Endothelial cell of umbilical vein (primary cell): ENCODE data around the gene DONSON. TPM values are rescaled to one million over a fixed set of nuclear protein-coding genes. Genes with fewer than 3 reads are reported as not detected.

Experiments
- BruUV-seq: library from RNA; stranded (reverse); fragments of 400-500 nt; replicated peaks from 2 replicates; lab custom pipeline; 2021; lab: Mats Ljungman, UMichigan
- CTCF ChIA-PET: fragments of 300-600, 350-600 bp; sonication (Branson Sonifier 250); formaldehyde crosslinking; loops from one replicate; lab custom pipeline; 2021; ENCODE audit warnings: antibody characterized with exemption, inconsistent platforms; lab: Charles Lee
- POLR2A ChIA-PET: fragments of 300-600, 350-600 bp; sonication (Branson Sonifier 250); formaldehyde crosslinking; loops from one replicate; lab custom pipeline; 2021; ENCODE audit warnings: antibody characterized with exemption, inconsistent platforms; lab: Charles Lee
- DNase-seq: peaks from one replicate; pipeline ENCODE4 v3.0.0-alpha.2; 2011; ENCODE audit warnings: low read depth, low spot score
- FAIRE-seq: peaks from 2 replicates; lab custom pipeline; 2011; peaks lifted over from hg19 to GRCh38; lab: Jason Lieb, UNC
- H2AFZ ChIP-seq: 2 replicates; pipeline ENCODE4 v1.6.0; 2012; ENCODE audit warnings: low read depth, low read length, control low read depth, inconsistent platforms
- H3K27ac ChIP-seq: 2 replicates; pipeline ENCODE4 v1.5.1; 2011; ENCODE audit warnings: low read depth, mild to moderate bottlenecking, control low read depth, low read length, moderate library complexity; ENCODE audit not compliant: insufficient read depth
- H3K27me3 ChIP-seq, 2 experiments: 2 replicates each; pipeline versions ENCODE4 v1.6.0 to v1.6.1; 2011; ENCODE audit warnings: low read length in 2 of 2, mixed read lengths in 1 of 2; ENCODE audit not compliant: control insufficient read depth in 2 of 2, insufficient read depth in 2 of 2
- H3K36me3 ChIP-seq, 2 experiments: 2 replicates in 1 of 2; 3 replicates in 1 of 2; pipeline ENCODE4 v1.5.1; 2011; ENCODE audit warnings: low read length in 2 of 2, mild to moderate bottlenecking in 1 of 2, moderate library complexity in 1 of 2; ENCODE audit not compliant: control insufficient read depth in 2 of 2, insufficient read depth in 2 of 2; ENCODE audit errors: extremely low read depth in 1 of 2
- H3K4me1 ChIP-seq: 3 replicates; pipeline ENCODE4 v1.5.1; 2011; ENCODE audit warnings: mild to moderate bottlenecking, low read length; ENCODE audit not compliant: control insufficient read depth, insufficient read depth; ENCODE audit errors: extremely low read depth
- H3K4me2 ChIP-seq: 2 replicates; pipeline ENCODE4 v1.6.1; 2011; ENCODE audit warnings: low read length, control low read depth, mixed read lengths; ENCODE audit not compliant: insufficient read depth
- H3K4me3 ChIP-seq, 3 experiments: fragments of 200-600 bp in 1 of 3; sonication (generic), shearing (Covaris generic) in 1 of 3; replicated peaks in 1 of 3; 2 replicates each; pipeline ENCODE4 v1.5.1; 2011 to 2016; ENCODE audit warnings: control low read depth in 3 of 3, low read length in 3 of 3, mild to moderate bottlenecking in 2 of 3, inconsistent platforms in 1 of 3, low read depth in 1 of 3, moderate library complexity in 1 of 3; ENCODE audit not compliant: insufficient read depth in 1 of 3
- H3K79me2 ChIP-seq: 2 replicates; pipeline ENCODE4 v1.6.0; 2012; ENCODE audit warnings: low read length, inconsistent platforms; ENCODE audit not compliant: control insufficient read depth, insufficient read depth
- H3K9ac ChIP-seq: replicated peaks from 2 replicates; pipeline ENCODE3; 2011; ENCODE audit warnings: low read length, control low read depth; ENCODE audit not compliant: insufficient read depth; ENCODE audit errors: extremely low read depth
- H3K9me1 ChIP-seq: replicated peaks from 3 replicates; pipeline ENCODE4 v1.6.0; 2011; ENCODE audit warnings: mild to moderate bottlenecking, low read length; ENCODE audit not compliant: control insufficient read depth, insufficient read depth; ENCODE audit errors: extremely low read depth
- H3K9me3 ChIP-seq: replicated peaks from 2 replicates; pipeline ENCODE4 v1.5.1; 2012; ENCODE audit warnings: low read length, inconsistent platforms; ENCODE audit not compliant: control insufficient read depth, insufficient read depth
- H4K20me1 ChIP-seq: replicated peaks from 2 replicates; pipeline ENCODE3; 2011; ENCODE audit warnings: mild to moderate bottlenecking, low read length; ENCODE audit not compliant: control insufficient read depth, insufficient read depth; ENCODE audit errors: extremely low read depth
- CTCF ChIP-seq, 2 donors: IDR thresholded peaks; 1 replicate in 1 of 2; 2 replicates in 1 of 2; pipeline ENCODE4 v1.5.1; 2011; ENCODE audit warnings: low read length in 2 of 2, mild to moderate bottlenecking in 2 of 2, moderate library complexity in 2 of 2, control low read depth in 1 of 2, inconsistent platforms in 1 of 2, low read depth in 1 of 2; ENCODE audit not compliant: insufficient read depth in 1 of 2; ENCODE audit errors: extremely low read depth in 1 of 2
- EZH2 ChIP-seq: IDR thresholded peaks from 2 replicates; pipeline ENCODE4 v1.6.1; 2012; ENCODE audit warnings: borderline replicate concordance, low read depth, mild to moderate bottlenecking, moderate library complexity, low read length, inconsistent platforms; ENCODE audit not compliant: severe bottlenecking
- FOS ChIP-seq: IDR thresholded peaks from 2 replicates; pipeline ENCODE4 v1.6.1; 2011; ENCODE audit warnings: mild to moderate bottlenecking, low read length, moderate library complexity, borderline replicate concordance; ENCODE audit not compliant: insufficient read depth
- GATA2 ChIP-seq: IDR thresholded peaks from 2 replicates; pipeline ENCODE4 v1.7.0; 2011; ENCODE audit warnings: low read depth, mild to moderate bottlenecking, moderate library complexity, mixed read lengths, low read length; ENCODE audit not compliant: insufficient read length, insufficient read depth
- JUN ChIP-seq: IDR thresholded peaks from 2 replicates; pipeline ENCODE4 v1.6.1; 2011; ENCODE audit warnings: borderline replicate concordance, low read depth; ENCODE audit not compliant: insufficient read length, insufficient read depth
- MYC ChIP-seq: IDR thresholded peaks from one replicate; pipeline ENCODE4 v1.6.1; 2011; ENCODE audit warnings: mild to moderate bottlenecking, low read depth, low read length
- POLR2A ChIP-seq: IDR thresholded peaks from 2 replicates; pipeline ENCODE4 v1.6.1; 2012; ENCODE audit warnings: low read depth, mild to moderate bottlenecking, control low read depth, low read length
- POLR2AphosphoS5 ChIP-seq: IDR thresholded peaks from 2 replicates; pipeline ENCODE4 v1.6.1; 2012; ENCODE audit warnings: low read depth, mild to moderate bottlenecking, control low read depth, low read length, moderate library complexity; ENCODE audit not compliant: insufficient read depth
- dilution Hi-C: fragments of 300-500 bp; cut with MboI; formaldehyde crosslinking; loops from one replicate; pipeline ENCODE4 v1.15.0; 2019; ENCODE audit warnings: low sequenced_read_pairs; ENCODE audit not compliant: extremely low pct_ligation_motif_present
- intact Hi-C: fragments of 100-400 bp; cut with micrococcal nuclease; formaldehyde crosslinking; loops from one replicate; pipeline ENCODE4 v1.10.0; 2022
- polyA plus RNA-seq, 4 experiments: library from polyadenylated mRNA; depleted of rRNA in 3 of 4; stranded (reverse) in 3 of 4; unstranded in 1 of 4; fragments of >200 nt; gene quantifications; 2 replicates each; pipeline versions ENCODE4 v1.2.1 to v1.2.3, GENCODE V29; 2011 to 2012; ENCODE audit warnings: missing spikeins in 1 of 4
- total RNA-seq: library from RNA; stranded (reverse); gene quantifications from 2 replicates; pipeline ENCODE4 v1.2.3, GENCODE V29; 2021
- TF ChIP-seq, protein P1 (sequence below): IDR thresholded peaks from 2 replicates; pipeline ENCODE4 v1.6.1; 2011; ENCODE audit not compliant: insufficient read depth, insufficient read length

Gene DONSON
- total and polyA plus RNA-seq, 2 donors (not counting 3 experiments of a cell fraction or from before 2014, with no cell fraction given), result 14.3 to 29.4 TPM

DNA sequence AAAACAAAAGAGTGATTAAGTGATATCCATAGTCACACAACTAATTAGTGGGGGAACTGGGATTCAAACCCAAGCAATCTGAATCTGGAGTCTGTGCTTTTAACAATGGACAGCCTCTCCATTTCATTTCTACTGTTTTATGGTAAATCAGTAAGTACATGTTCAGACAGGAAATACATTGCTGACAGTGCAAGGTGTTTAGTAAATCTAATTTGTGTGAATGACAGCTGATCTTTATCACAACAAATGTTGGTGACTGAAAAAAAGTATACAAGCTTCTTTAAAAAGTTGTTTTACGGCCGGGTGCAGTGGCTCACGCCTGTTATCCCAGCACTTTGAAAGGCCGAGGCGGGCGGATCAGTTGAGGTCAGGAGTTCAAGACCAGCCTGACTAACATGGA, 20.6 kb downstream of the DONSON start:
- Histone ChIP-seq H3K9ac (no peak overlapping the region), H3K4me2 (no peak overlapping the region), H3K4me1 (no peaks in the 10 kb centered on the region), H3K9me3 (no peaks in the 10 kb centered on the region), H3K27ac (no peak overlapping the region), H3K36me3 (peaks cover 15 to 27% of the 10 kb centered on the region in 2 experiments), H3K4me3 (no peak overlapping the region), H3K27me3 (no peaks in the 10 kb centered on the region), H2AFZ (no peak overlapping the region), H3K9me1 (no peaks in the 10 kb centered on the region), H4K20me1 (no peaks in the 10 kb centered on the region), H3K79me2 (peaks cover 38% of the 10 kb centered on the region)
- dilution Hi-C loops (no loop called here), intact Hi-C loops (no loop called here)
- CTCF ChIA-PET, result interaction anchor here (1.0 to 3.8 kb wide), 4 partner anchors 13 to 38 kb away, joined by 3 to 19 read pairs (median 5); partner anchors contain the start of genes DONSON and GART
- POLR2A ChIA-PET, result no interaction called here
- BruUV-seq, result no TSS peak
- TF ChIP-seq FOS (no peak), CTCF (IDR thresholded peaks at IDR 0.05; ENCODE audit: extremely low read depth in 1 of 2, insufficient read depth in 1 of 2, low read depth in 1 of 2, low read length in 2 of 2) (no peak), MYC (no peak), POLR2A (no peak), GATA2 (no peak), EZH2 (no peak), JUN (no peak), POLR2AphosphoS5 (no peak)
- TF ChIP-seq, protein P1, sequence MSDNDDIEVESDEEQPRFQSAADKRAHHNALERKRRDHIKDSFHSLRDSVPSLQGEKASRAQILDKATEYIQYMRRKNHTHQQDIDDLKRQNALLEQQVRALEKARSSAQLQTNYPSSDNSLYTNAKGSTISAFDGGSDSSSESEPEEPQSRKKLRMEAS, result no peak
- FAIRE-seq, result no peak
- DNase-seq, result no peak
